ENCODE results near the gene KSR2.
"Not testable (repeated sequence)": the region's sequence is repeated elsewhere in the genome, so short reads cannot be mapped to it uniquely, and the experiment has no call there.

KSR2 gene

GRCh38 chr12:117805865-117806264 lies 162.9 kb downstream of the KSR2 start:
- H3K4me3 ChIP-seq (ENCODE audit: control insufficient read depth, low read depth, low read length), result no peak overlapping the region
- no peak for DNase-seq (ENCODE audit: low read depth)
- no peak for TF ChIP-seq CTCF (IDR thresholded peaks at IDR 0.05; ENCODE audit: control insufficient read depth, insufficient read depth, low read depth, low read length, missing control alignments)

- TF ChIP-seq CTCF (IDR thresholded peaks at IDR 0.05; ENCODE audit: control insufficient read depth, insufficient read depth, low read depth, low read length, missing control alignments), result no peak
- H3K4me3 ChIP-seq (ENCODE audit: control insufficient read depth, low read depth, low read length), result no peak overlapping the region
- DNase-seq (ENCODE audit: low read depth), result no peak
Observed at GRCh38 chr12:117803001-117803400, 165.8 kb downstream of the KSR2 start.

GRCh38 chr12:117800711-117801110 lies 168.1 kb downstream of the KSR2 start:
- H3K4me3 ChIP-seq (ENCODE audit: control insufficient read depth, low read depth, low read length); DNase-seq (ENCODE audit: low read depth): not testable (repeated sequence)

- no peak for TF ChIP-seq CTCF (IDR thresholded peaks at IDR 0.05; ENCODE audit: control insufficient read depth, insufficient read depth, low read depth, low read length, missing control alignments)
- no peak for DNase-seq (ENCODE audit: low read depth)
- no peak overlapping the region for H3K4me3 ChIP-seq (ENCODE audit: control insufficient read depth, low read depth, low read length)
Observed at GRCh38 chr12:117797202-117797601, 171.6 kb downstream of the KSR2 start.

GRCh38 chr12:117792877-117793424 lies 175.8 kb downstream of the KSR2 start:
- DNase-seq (ENCODE audit: low read depth), result no peak
- TF ChIP-seq CTCF (IDR thresholded peaks at IDR 0.05; ENCODE audit: control insufficient read depth, insufficient read depth, low read depth, low read length, missing control alignments), result no peak
- no peak overlapping the region for H3K4me3 ChIP-seq (ENCODE audit: control insufficient read depth, low read depth, low read length)

- DNase-seq (ENCODE audit: low read depth), result no peak
- TF ChIP-seq CTCF (IDR thresholded peaks at IDR 0.05; ENCODE audit: control insufficient read depth, insufficient read depth, low read depth, low read length, missing control alignments), result no peak
- H3K4me3 ChIP-seq (ENCODE audit: control insufficient read depth, low read depth, low read length), result no peak overlapping the region
Observed at GRCh38 chr12:117792471-117792870, 176.3 kb downstream of the KSR2 start.

GRCh38 chr12:117790948-117791347 lies 177.8 kb downstream of the KSR2 start:
- no peak overlapping the region for H3K4me3 ChIP-seq (ENCODE audit: control insufficient read depth, low read depth, low read length)
- TF ChIP-seq CTCF (IDR thresholded peaks at IDR 0.05; ENCODE audit: control insufficient read depth, insufficient read depth, low read depth, low read length, missing control alignments), result no peak
- no peak for DNase-seq (ENCODE audit: low read depth)
